GM23338 (cell line): ENCODE measurements around the gene KCNK10.

ENCODE experiments used
- CREB1 ChIP-seq: fragments of 250-450 bp; sonication (Bioruptor Pico); IDR thresholded peaks from 2 replicates; pipeline ENCODE4 v1.5.0; 2020; ENCODE audit warnings: low read depth, mild to moderate bottlenecking, moderate library complexity
- POLR2AphosphoS5 ChIP-seq: IDR thresholded peaks from 2 replicates; pipeline ENCODE4 v1.6.1; 2016; ENCODE audit warnings: antibody characterized with exemption, low read depth
- TF ChIP-seq, protein P1 (sequence below), 2 experiments: fragments of 200-600 bp in 1 of 2; sonication (generic) in 1 of 2; conservative IDR thresholded peaks; 2 replicates each; pipeline versions ENCODE4 v1.5.1 to v1.6.1; 2016 to 2017; ENCODE audit warnings: antibody characterized with exemption in 2 of 2, low read depth in 2 of 2, mild to moderate bottlenecking in 2 of 2, moderate library complexity in 1 of 2

DNA sequence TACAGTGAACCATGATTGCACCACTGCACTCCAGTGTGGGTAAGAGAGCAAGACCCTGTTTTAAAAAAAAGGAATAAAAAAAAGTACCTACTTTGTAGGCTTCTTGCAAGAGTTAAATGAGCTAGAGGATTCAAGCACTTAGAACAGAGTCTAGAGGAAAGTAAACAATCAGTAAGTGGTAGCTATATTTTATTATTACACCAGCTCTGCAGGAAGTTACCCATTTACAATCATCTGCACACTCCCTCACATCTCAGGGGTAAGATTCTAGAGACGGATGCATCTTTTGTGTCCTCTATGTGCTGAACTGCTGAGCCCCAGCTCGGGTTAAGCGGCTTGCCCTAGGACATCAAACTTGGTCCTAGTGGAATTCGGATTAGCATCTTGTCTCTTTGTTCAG is 67.3 kb downstream of the KCNK10 start:
- TF ChIP-seq POLR2AphosphoS5 (no peak), CREB1 (CRISPR knock-in tag) (no peak)
- TF ChIP-seq, protein P1, sequence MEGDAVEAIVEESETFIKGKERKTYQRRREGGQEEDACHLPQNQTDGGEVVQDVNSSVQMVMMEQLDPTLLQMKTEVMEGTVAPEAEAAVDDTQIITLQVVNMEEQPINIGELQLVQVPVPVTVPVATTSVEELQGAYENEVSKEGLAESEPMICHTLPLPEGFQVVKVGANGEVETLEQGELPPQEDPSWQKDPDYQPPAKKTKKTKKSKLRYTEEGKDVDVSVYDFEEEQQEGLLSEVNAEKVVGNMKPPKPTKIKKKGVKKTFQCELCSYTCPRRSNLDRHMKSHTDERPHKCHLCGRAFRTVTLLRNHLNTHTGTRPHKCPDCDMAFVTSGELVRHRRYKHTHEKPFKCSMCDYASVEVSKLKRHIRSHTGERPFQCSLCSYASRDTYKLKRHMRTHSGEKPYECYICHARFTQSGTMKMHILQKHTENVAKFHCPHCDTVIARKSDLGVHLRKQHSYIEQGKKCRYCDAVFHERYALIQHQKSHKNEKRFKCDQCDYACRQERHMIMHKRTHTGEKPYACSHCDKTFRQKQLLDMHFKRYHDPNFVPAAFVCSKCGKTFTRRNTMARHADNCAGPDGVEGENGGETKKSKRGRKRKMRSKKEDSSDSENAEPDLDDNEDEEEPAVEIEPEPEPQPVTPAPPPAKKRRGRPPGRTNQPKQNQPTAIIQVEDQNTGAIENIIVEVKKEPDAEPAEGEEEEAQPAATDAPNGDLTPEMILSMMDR (conservative IDR thresholded peaks at IDR 0.05; ENCODE audit: low read depth in 2 of 2) = no peak
